NCI-H510A treated with DMSO at 0.1 percent for 48 hours (cell line): ENCODE measurements around the gene PRKCB.

ENCODE experiments used
- DNase-seq: peaks from one replicate; lab custom pipeline; 2025; lab: John Stamatoyannopoulos, UW

The PRKCB gene

DNA sequence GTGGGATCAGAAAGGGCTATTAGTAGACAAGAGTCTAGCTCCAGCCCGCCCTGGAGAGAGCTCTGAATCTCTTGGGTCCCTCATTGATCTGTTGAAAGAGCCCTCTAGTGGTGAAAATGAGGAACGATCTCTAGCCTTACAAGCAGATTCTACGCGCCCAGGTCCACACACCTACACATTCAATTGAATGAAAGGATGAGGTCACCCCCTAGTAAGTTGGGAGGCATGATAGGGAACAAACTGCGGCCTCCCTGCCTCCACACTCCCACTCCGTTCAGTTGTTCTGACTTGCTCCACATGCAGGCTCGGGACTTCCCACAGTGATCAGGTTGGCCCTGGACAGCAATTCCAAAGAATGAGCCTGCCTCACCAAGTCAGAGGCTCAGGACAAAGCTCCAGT, 417.4 kb downstream of the PRKCB start:
- DNase-seq, result peak; percentile 13

DNA sequence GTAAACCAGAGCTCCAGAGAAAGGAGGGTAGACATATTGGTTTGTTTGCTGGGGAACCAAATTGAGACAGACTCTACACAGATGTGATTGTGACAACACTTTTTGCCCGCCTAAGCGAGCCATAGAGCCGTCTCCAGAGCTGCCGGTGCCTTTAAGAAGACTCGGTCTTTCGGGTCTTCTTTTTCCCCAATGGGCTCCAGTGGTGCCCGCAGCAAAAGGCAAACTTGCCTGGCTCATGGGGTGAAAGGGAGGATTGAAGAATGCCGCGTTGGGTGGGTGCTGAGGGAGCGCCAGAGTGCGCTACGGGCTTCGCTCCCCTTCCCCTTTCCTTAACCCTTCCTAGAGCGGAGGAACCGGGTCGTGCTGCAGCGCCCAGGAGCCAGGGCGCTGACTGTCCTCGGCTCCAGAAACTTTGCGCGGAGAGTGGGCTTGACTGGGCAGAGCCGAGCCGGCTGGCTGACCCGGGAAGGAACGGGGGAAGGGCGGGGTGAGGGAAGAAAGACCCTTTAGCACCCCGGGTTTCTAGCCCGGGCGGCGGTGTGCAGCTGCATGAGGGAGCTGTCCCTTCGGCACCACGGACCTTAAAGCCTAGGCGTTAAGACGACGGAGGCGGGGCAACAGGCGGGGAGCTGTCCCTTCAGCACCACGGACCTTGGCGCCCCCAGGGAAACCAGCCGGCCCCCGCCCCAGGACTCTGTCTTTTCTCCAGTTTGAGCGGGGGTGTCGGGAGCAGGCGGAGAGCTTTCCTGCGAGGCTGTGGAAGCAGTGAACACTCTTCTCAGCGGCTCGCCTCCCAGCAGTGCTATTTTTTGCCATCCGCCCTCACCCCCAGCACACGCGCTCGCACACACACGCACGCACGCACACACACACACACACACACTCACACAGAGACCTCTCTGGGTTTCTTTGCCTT, 419.9 kb downstream of the PRKCB start, which contains the start of gene CACNG3:
TSS of gene CACNG3 (plus strand) at position 880 of the 916 bp plus-strand sequence. CDS start 420 bp downstream, outside the sequence.
- no peak for DNase-seq

DNA sequence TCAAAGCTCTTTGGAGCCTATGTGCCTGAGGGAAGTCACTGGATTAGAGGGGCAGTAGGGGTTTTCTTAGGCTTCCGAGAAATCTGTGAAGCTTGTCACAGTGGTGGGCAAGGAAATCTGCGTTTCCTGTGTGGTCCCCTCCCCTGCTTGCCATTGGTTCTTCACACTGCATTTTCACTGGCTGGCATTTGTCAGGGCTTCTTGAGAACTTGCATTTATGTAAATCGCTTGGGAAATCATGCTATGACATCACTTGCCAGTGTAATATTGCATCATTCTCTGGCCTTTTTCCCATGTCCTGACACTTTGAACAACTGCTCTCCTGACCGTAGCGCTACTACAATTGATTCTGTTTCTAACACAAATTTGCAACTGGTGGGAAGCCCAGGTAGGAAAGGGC, 422.2 kb downstream of the PRKCB start:
- DNase-seq, result no peak

DNA sequence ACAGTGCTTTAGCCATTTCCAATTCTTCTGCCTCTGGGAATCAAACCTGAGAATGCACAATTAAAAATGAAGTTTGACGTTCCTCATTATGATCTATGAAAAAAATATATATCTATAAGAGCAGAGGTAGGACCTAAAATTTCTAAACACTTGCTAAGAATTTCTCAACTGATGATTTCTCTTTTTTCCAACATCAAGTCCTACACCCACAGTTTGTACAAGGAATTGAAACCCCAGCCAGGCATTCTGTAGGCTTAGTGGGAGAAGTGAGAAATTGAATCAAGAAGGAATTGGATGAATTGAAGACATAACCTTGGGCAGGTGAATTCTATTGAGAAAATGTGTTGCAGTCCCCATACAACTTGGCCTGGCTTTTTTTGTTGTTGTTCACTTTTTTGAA, 423.0 kb downstream of the PRKCB start:
- DNase-seq, result no peak

DNA sequence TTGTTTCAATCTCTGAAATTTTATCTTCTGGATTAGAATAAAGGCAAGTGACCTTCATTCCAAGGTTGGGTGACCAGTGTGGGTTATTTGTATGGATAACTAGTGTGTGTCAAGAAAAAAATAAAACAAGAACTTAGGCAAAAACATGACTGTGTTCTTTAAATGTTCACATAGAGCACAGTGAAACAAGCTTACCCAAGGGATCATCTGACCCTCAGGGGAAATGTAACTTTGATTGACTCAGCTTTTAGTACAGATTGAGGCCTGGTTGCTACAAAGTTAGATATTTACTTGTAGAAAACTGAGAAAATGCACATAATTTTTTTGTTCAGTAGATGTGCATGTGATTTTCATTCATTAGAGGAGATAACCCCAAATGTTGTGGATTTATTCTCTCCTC, 427.0 kb downstream of the PRKCB start:
- DNase-seq, result no peak
